Ectodermal cell (in vitro differentiated cells): ENCODE measurements around the gene GRID2.

Source experiments
- H3K27ac ChIP-seq: 2 replicates; pipeline ENCODE4 v1.7.0; 2013; ENCODE audit warnings: mild to moderate bottlenecking, low read depth, low read length; ENCODE audit not compliant: insufficient read depth, poor library complexity, severe bottlenecking
- H3K27me3 ChIP-seq: 2 replicates; pipeline ENCODE4 v1.7.0; 2013; ENCODE audit warnings: mild to moderate bottlenecking, low read length; ENCODE audit not compliant: insufficient read depth, control insufficient read depth, poor library complexity, severe bottlenecking
- H3K36me3 ChIP-seq: one replicate; pipeline ENCODE4 v1.7.0; 2013; ENCODE audit warnings: low read length; ENCODE audit not compliant: control insufficient read depth, insufficient read depth
- H3K4me1 ChIP-seq: one replicate; pipeline ENCODE4 v1.7.0; 2013; ENCODE audit warnings: low read length; ENCODE audit not compliant: control insufficient read depth, insufficient read depth
- H3K4me3 ChIP-seq: 2 replicates; pipeline ENCODE4 v1.7.0; 2013; ENCODE audit warnings: low read depth, low read length, control low read depth; ENCODE audit not compliant: insufficient read depth
- H3K9me3 ChIP-seq: 2 replicates; pipeline ENCODE4 v1.7.0; 2013; ENCODE audit warnings: mild to moderate bottlenecking, low read length, moderate library complexity; ENCODE audit not compliant: control insufficient read depth
- WGBS, 2 experiments: methylation state at CpG; one replicate each; pipeline ENCODE4 v1.1.7; 2013; ENCODE audit warnings: missing lambda C conversion rate in 2 of 2; 5-methylcytosine and 5-hydroxymethylcytosine counted together

GRID2 gene

GRCh38 chr4:92760433-92760832 is 456.7 kb downstream of the GRID2 start:
- Histone ChIP-seq H3K9me3 (no peaks in the 10 kb centered on the region), H3K36me3 (no peaks in the 10 kb centered on the region), H3K4me1 (no peaks in the 10 kb centered on the region), H3K27me3 (no peaks in the 10 kb centered on the region), H3K4me3 (no peak overlapping the region), H3K27ac (no peak overlapping the region)

GRCh38 chr4:92776080-92776479 is 472.3 kb downstream of the GRID2 start:
- H3K36me3 ChIP-seq, result no peaks in the 10 kb centered on the region
- H3K27ac ChIP-seq, result no peak overlapping the region
- no peaks in the 10 kb centered on the region for H3K9me3 ChIP-seq
- WGBS, 2 experiments, result 80 to 88% methylated on average over 1 to 3 of the region's 3 CpGs
- no peaks in the 10 kb centered on the region for H3K4me1 ChIP-seq
- H3K4me3 ChIP-seq, result no peak overlapping the region
- H3K27me3 ChIP-seq, result no peaks in the 10 kb centered on the region

GRCh38 chr4:92789741-92790140 is 486.0 kb downstream of the GRID2 start:
- Histone ChIP-seq H3K36me3 (no peaks in the 10 kb centered on the region), H3K27ac (no peak overlapping the region), H3K4me1 (no peaks in the 10 kb centered on the region), H3K4me3 (no peak overlapping the region), H3K9me3 (no peaks in the 10 kb centered on the region), H3K27me3 (no peaks in the 10 kb centered on the region)
- WGBS, 2 experiments, result 100% methylated on average over 1 of the region's 3 CpGs; no CpG with 5 or more reads in 1 of the 2 experiments

- 91 to 96% methylated on average over 4 of the region's 4 CpGs for WGBS, 2 experiments
- H3K36me3 ChIP-seq, result no peaks in the 10 kb centered on the region
- no peaks in the 10 kb centered on the region for H3K4me1 ChIP-seq
- H3K9me3 ChIP-seq, result no peaks in the 10 kb centered on the region
- no peaks in the 10 kb centered on the region for H3K27me3 ChIP-seq
- H3K4me3 ChIP-seq, result no peak overlapping the region
- no peak overlapping the region for H3K27ac ChIP-seq
Observed at GRCh38 chr4:92791871-92792440, 488.2 kb downstream of the GRID2 start.

- no peak overlapping the region for H3K4me3 ChIP-seq
- no peaks in the 10 kb centered on the region for H3K4me1 ChIP-seq
- 97 to 100% methylated on average over 2 of the region's 2 CpGs for WGBS, 2 experiments
- H3K27me3 ChIP-seq, result no peaks in the 10 kb centered on the region
- no peak overlapping the region for H3K27ac ChIP-seq
- no peaks in the 10 kb centered on the region for H3K36me3 ChIP-seq
- H3K9me3 ChIP-seq, result no peaks in the 10 kb centered on the region
Observed at GRCh38 chr4:92809381-92809780, 505.6 kb downstream of the GRID2 start.

- H3K9me3 ChIP-seq, result no peaks in the 10 kb centered on the region
- 75 to 93% methylated on average over 1 of the region's 1 CpG for WGBS, 2 experiments
- H3K27me3 ChIP-seq, result no peaks in the 10 kb centered on the region
- H3K4me1 ChIP-seq, result no peaks in the 10 kb centered on the region
- no peaks in the 10 kb centered on the region for H3K36me3 ChIP-seq
- no peak overlapping the region for H3K27ac ChIP-seq
- H3K4me3 ChIP-seq, result no peak overlapping the region
Observed at GRCh38 chr4:92812652-92813051, 508.9 kb downstream of the GRID2 start.

- WGBS, 2 experiments, result 92 to 94% methylated on average over 1 of the region's 1 CpG
- H3K27me3 ChIP-seq, result no peaks in the 10 kb centered on the region
- no peaks in the 10 kb centered on the region for H3K36me3 ChIP-seq
- no peak overlapping the region for H3K4me3 ChIP-seq
- H3K27ac ChIP-seq, result no peak overlapping the region
- no peaks in the 10 kb centered on the region for H3K9me3 ChIP-seq
- H3K4me1 ChIP-seq, result no peaks in the 10 kb centered on the region
Observed at GRCh38 chr4:92814677-92815076, 510.9 kb downstream of the GRID2 start.

GRCh38 chr4:92825256-92825655 is 521.5 kb downstream of the GRID2 start:
- no peak overlapping the region for H3K4me3 ChIP-seq
- no peaks in the 10 kb centered on the region for H3K4me1 ChIP-seq
- WGBS, 2 experiments, result 91 to 93% methylated on average over 3 of the region's 3 CpGs
- no peaks in the 10 kb centered on the region for H3K27me3 ChIP-seq
- H3K36me3 ChIP-seq, result no peaks in the 10 kb centered on the region
- no peaks in the 10 kb centered on the region for H3K9me3 ChIP-seq
- no peak overlapping the region for H3K27ac ChIP-seq

GRCh38 chr4:92825791-92826190 is 522.0 kb downstream of the GRID2 start:
- H3K4me3 ChIP-seq, result no peak overlapping the region
- H3K27me3 ChIP-seq, result no peaks in the 10 kb centered on the region
- H3K4me1 ChIP-seq, result no peaks in the 10 kb centered on the region
- H3K27ac ChIP-seq, result no peak overlapping the region
- no peaks in the 10 kb centered on the region for H3K9me3 ChIP-seq
- H3K36me3 ChIP-seq, result no peaks in the 10 kb centered on the region

GRCh38 chr4:92830771-92831170 is 527.0 kb downstream of the GRID2 start:
- H3K4me3 ChIP-seq, result no peak overlapping the region
- H3K9me3 ChIP-seq, result no peaks in the 10 kb centered on the region
- no peaks in the 10 kb centered on the region for H3K4me1 ChIP-seq
- H3K36me3 ChIP-seq, result no peaks in the 10 kb centered on the region
- H3K27me3 ChIP-seq, result no peaks in the 10 kb centered on the region
- no peak overlapping the region for H3K27ac ChIP-seq

- no peak overlapping the region for H3K27ac ChIP-seq
Observed at GRCh38 chr4:92840880-92841279, 537.1 kb downstream of the GRID2 start.

More at GRCh38 chr4:92840880-92841279, 537.1 kb downstream of the GRID2 start:
- H3K4me1 ChIP-seq, result no peaks in the 10 kb centered on the region
- H3K36me3 ChIP-seq, result no peaks in the 10 kb centered on the region
- no peaks in the 10 kb centered on the region for H3K9me3 ChIP-seq
- H3K4me3 ChIP-seq, result no peak overlapping the region
- H3K27me3 ChIP-seq, result no peaks in the 10 kb centered on the region
